ENCODE results near the gene DENND1A.

Gene DENND1A

GRCh38 chr9:123517512-123517911 is 412.4 kb downstream of the DENND1A start:
- DNase-seq: no peak

- no peak for DNase-seq
Measured at GRCh38 chr9:123514766-123515165, 415.2 kb downstream of the DENND1A start.

- DNase-seq: no peak
Measured at GRCh38 chr9:123513554-123513953, 416.4 kb downstream of the DENND1A start.

GRCh38 chr9:123511326-123512277 is 418.3 kb downstream of the DENND1A start:
- DNase-seq: no peak

GRCh38 chr9:123509646-123510045 is 420.3 kb downstream of the DENND1A start:
- no peak for DNase-seq

- DNase-seq: no peak
Measured at GRCh38 chr9:123508048-123508447, 421.9 kb downstream of the DENND1A start.

GRCh38 chr9:123505496-123505895 is 424.4 kb downstream of the DENND1A start:
- no peak for DNase-seq

- no peak for DNase-seq
Measured at GRCh38 chr9:123500336-123500735, 429.6 kb downstream of the DENND1A start.

- no peak for DNase-seq
Measured at GRCh38 chr9:123497830-123498229, 432.1 kb downstream of the DENND1A start.

- no peak for DNase-seq
Measured at GRCh38 chr9:123495731-123496130, 434.2 kb downstream of the DENND1A start.

GRCh38 chr9:123493627-123494026 is 436.3 kb downstream of the DENND1A start:
- DNase-seq: no peak

- no peak for DNase-seq
Measured at GRCh38 chr9:123490688-123491087, 439.2 kb downstream of the DENND1A start.

- DNase-seq: no peak
Measured at GRCh38 chr9:123488722-123489321, 441.1 kb downstream of the DENND1A start.

- no peak for DNase-seq
Measured at GRCh38 chr9:123487944-123488548, 441.9 kb downstream of the DENND1A start.

- DNase-seq: no peak
Measured at GRCh38 chr9:123486431-123486830, 443.5 kb downstream of the DENND1A start.

- no peak for DNase-seq
Measured at GRCh38 chr9:123485216-123485615, 444.7 kb downstream of the DENND1A start.

GRCh38 chr9:123484130-123484529 is 445.8 kb downstream of the DENND1A start:
- no peak for DNase-seq

GRCh38 chr9:123483191-123483803 is 446.6 kb downstream of the DENND1A start:
- no peak for DNase-seq

GRCh38 chr9:123482295-123482968 is 447.5 kb downstream of the DENND1A start:
- DNase-seq: no peak

- no peak for DNase-seq
Measured at GRCh38 chr9:123481209-123481865, 448.6 kb downstream of the DENND1A start.

GRCh38 chr9:123480791-123481190 is 449.1 kb downstream of the DENND1A start:
- no peak for DNase-seq

- no peak for DNase-seq
Measured at GRCh38 chr9:123480096-123480495, 449.8 kb downstream of the DENND1A start.
